ENCODE measurements around the gene ADORA1. TPM values are rescaled to one million over a fixed set of nuclear protein-coding genes. Genes with fewer than 3 reads are reported as not detected.
A peak's percentile ranks its signal among the peaks of the same experiment; 100 is the strongest.

The ADORA1 gene
- total RNA-seq, 3 donors from 2014 or later, result 0.53 to 1.3 (median 0.78) TPM

GRCh38 chr1:203215573-203215972, 88.0 kb downstream of the ADORA1 start:
- DNase-seq (no peak), ATAC-seq (no peak)
- TF ChIP-seq CTCF (IDR thresholded peaks at IDR 0.05), result no peak
- Histone ChIP-seq H3K9me3 (no peaks in the 10 kb centered on the region), H3K4me1 (ENCODE audit: low read depth) (no peaks in the 10 kb centered on the region), H3K4me3 (no peak overlapping the region), H3K36me3 (ENCODE audit: low read depth) (no peaks in the 10 kb centered on the region)
- intact Hi-C loops (cut with DNase I, micrococcal nuclease), result loop anchor here (5.0 kb wide), 2 partner anchors 98 to 173 kb away; no protein-coding TSS in a partner anchor

GRCh38 chr1:203216274-203217138, 89.0 kb downstream of the ADORA1 start:
- peak in 1 of 3 donors; percentile 73 for DNase-seq
- Histone ChIP-seq H3K4me3 (no peak overlapping the region), H3K4me1 (ENCODE audit: low read depth) (no peaks in the 10 kb centered on the region), H3K9me3 (no peaks in the 10 kb centered on the region), H3K36me3 (ENCODE audit: low read depth) (no peaks in the 10 kb centered on the region)
- peak; percentile 66 for TF ChIP-seq CTCF (IDR thresholded peaks at IDR 0.05)
- ATAC-seq, result peak; percentile 72
- intact Hi-C loops (cut with DNase I, micrococcal nuclease), result loop anchor here (5.0 kb wide), 2 partner anchors 99 to 174 kb away; no protein-coding TSS in a partner anchor

Other genes starting within 250 kb of the ADORA1 start
- gene RABIF, start 238.6 kb upstream of the ADORA1 start, total RNA-seq, result 10 to 100 TPM; 11.7 to 14.7 (median 11.9) TPM
- 10 to 100 TPM; 26.4 to 33.4 (median 28.2) TPM for gene KLHL12, start 200.5 kb upstream of the ADORA1 start, total RNA-seq
- gene ADIPOR1, start 169.4 kb upstream of the ADORA1 start, total RNA-seq, result 10 to 100 TPM; 61.6 to 78.4 (median 65.8) TPM
- 10 to 100 TPM; 22.6 to 44.8 (median 28.4) TPM for gene CYB5R1, start 160.5 kb upstream of the ADORA1 start, total RNA-seq
- 100 to 1,000 TPM in 1 of 3 donors, 10 to 100 TPM in 2; 73.9 to 108 (median 93.2) TPM for gene TMEM183A, start 120.4 kb upstream of the ADORA1 start, total RNA-seq
- 1 to 10 TPM in 1 of 3 donors, under 1 TPM in 2; 0.43 to 4.0 (median 0.60) TPM for gene PPFIA4, start 101.2 kb upstream of the ADORA1 start, total RNA-seq
- gene MYOG, start 41.7 kb upstream of the ADORA1 start, total RNA-seq, result not detected
- not detected for gene MYBPH, start 48.1 kb downstream of the ADORA1 start, total RNA-seq
- gene CHI3L1, start 59.0 kb downstream of the ADORA1 start, total RNA-seq, result 10 to 100 TPM in 1 of 3 donors, 1 to 10 TPM in 1, under 1 TPM in 1; 0.58 to 10.8 (median 1.8) TPM
- gene CHIT1, start 101.9 kb downstream of the ADORA1 start, total RNA-seq, result under 1 TPM in 2 of 3 donors, not detected in 1; 0.13 to 0.96 TPM
- gene BTG2, start 177.8 kb downstream of the ADORA1 start, total RNA-seq, result 100 to 1,000 TPM in 1 of 3 donors, 10 to 100 TPM in 2; 65.7 to 406 (median 69.1) TPM
- gene FMOD, start 223.4 kb downstream of the ADORA1 start, total RNA-seq, result 10 to 100 TPM; 26.6 to 45.7 (median 33.3) TPM